Germinal center (tissue), 1 donor: Measurements from ENCODE around the gene SH3RF3.
"Not testable (repeated sequence)": the region's sequence is repeated elsewhere in the genome, so short reads cannot be mapped to it uniquely, and the experiment has no call there.

Experiments
- DNase-seq: peaks from one replicate; pipeline ENCODE4 v3.0.0; 2012; ENCODE audit warnings: mixed read lengths, low spot score

The SH3RF3 gene

DNA sequence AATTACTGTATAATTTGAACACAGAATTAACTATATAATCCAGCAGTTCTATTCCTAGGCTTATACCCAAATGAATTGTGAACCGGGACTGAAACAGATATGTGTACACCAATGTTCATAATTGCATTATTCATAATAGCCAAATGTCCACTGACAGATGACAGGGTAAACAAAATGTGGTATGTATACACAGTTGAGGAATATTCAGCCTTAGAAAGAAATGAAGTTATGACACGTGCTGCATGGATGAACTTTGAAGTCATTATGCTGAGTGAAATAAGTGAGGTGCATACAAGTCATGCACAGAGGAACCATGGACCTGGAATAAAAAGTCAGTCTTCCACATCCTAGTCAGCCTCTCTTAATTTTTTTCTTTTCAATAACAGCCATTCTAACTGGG, 91.9 kb downstream of the SH3RF3 start:
- no peak for DNase-seq

- not testable (repeated sequence) for DNase-seq
These were observed 92.3 kb downstream of the SH3RF3 start for GRCh38 chr2:109221316-109221715.

DNA sequence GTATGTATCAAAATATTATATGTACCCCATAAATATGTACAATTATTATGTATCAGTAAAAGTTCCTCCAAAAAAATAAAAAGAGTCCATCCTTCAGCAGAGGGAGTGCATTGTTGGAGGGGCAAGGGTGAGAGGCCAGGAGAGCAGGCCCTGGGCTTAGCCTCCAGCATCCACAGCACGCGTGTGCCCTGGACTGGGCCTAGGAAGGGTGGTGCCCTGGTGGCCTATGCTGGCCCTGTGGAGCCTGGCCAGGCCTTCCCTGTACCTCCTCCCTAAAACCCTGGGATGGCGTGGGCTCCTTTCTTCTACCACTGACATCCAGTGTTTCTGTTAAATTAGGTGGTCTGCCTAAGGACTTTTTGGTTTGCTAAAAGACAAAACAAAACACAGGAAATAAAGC, 93.4 kb downstream of the SH3RF3 start:
- DNase-seq = no peak

- no peak for DNase-seq
These were observed 93.9 kb downstream of the SH3RF3 start for GRCh38 chr2:109222825-109223471.

GRCh38 chr2:109223490-109223889, 94.5 kb downstream of the SH3RF3 start:
- no peak for DNase-seq

- DNase-seq = not testable (repeated sequence)
These were observed 95.3 kb downstream of the SH3RF3 start for GRCh38 chr2:109224341-109224740.

GRCh38 chr2:109225170-109225782, 96.3 kb downstream of the SH3RF3 start:
- DNase-seq = no peak

GRCh38 chr2:109226128-109226527, 97.1 kb downstream of the SH3RF3 start:
- DNase-seq = no peak

DNA sequence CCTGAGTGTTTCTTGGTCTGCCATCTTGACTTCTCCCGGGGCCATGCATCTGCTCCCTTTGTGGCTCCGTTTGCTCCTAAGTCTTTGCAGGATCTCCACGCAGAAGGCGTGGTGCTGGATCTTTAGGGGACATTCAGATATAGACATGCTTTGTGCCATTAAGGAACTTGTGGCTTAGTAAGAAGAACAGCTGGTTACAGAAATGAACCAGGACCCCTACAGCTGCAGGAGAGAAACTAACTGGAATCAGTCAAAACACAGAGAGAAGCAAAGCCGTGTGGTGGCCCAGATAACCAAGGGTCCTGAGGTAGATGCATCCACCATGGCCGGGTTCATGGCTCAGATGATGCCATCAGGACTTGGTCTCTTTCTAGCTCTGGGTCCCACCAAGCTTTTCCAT, 97.6 kb downstream of the SH3RF3 start:
- no peak for DNase-seq

DNA sequence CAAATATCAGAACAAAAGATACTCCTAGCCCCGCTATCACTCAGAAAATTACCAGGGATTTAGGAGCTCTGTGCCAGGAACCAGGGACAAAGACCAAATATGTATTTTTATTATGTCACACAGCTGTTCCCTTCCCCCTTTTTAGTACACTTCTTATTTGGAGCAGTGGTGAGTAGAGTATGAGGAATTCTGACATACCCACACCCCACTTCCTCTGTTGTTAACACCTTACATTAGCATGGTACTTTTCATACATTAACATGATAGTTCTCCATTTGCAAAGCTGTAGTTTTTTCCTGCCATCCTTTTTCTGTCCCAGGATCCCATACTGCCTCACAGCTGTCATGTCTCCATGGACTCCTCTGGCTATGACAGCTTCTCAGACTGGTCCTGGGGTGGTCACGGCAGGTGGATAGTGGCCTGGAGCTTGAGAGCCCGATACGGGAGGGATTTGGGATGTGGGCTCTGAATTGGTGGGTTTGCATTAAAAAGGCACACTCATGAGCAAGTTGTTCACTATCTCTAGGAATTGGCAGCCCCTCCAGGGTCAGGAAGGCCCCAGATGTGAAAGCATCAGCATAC, 100.2 kb downstream of the SH3RF3 start:
- no peak for DNase-seq

DNA sequence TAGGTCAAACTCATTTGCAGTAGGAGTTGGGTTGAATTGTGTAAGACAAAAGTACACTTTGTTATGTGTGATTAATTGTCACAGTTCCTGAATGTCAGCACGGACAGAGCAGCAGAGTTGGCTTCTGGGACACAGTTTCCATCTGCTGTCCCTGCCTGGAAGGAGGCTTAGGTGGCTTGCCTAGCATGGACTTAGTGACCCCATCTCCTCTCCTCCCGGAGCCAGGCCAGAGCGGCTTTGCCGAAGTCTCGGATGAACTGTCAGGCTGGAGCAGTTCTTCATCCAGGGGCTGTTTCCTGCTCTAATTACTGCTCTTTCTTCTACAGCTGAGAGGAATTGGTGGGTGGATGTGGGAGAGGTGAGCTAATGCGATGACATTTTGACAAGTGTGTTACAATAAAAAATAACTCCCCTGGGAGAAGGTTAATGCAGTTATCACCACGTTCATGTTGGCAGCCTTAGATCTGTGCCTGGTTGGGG, 102.0 kb downstream of the SH3RF3 start:
- DNase-seq = no peak

- DNase-seq = no peak
These were observed 102.4 kb downstream of the SH3RF3 start for GRCh38 chr2:109231428-109231827.

GRCh38 chr2:109231996-109232705, 103.1 kb downstream of the SH3RF3 start:
- no peak for DNase-seq

- no peak for DNase-seq
These were observed 103.9 kb downstream of the SH3RF3 start for GRCh38 chr2:109232909-109233308.

DNA sequence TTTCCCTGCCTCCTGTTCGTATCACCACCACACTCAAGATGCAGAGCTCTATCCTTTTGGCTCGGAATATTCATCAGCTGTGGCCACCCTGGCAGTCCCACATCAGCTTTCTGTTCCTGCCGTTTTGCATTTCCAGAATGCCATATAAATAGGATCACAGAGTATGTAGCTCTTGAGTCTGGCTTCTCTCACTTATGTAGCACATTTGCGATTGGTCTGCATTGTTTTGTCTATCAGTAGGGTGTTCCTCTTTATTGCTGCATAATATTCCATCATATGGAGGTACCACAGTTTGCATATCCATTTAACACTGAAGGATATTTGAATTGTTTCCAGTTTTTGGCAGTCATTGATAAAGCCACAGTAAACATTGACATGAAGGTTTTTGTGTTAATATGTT, 104.6 kb downstream of the SH3RF3 start:
- no peak for DNase-seq

DNA sequence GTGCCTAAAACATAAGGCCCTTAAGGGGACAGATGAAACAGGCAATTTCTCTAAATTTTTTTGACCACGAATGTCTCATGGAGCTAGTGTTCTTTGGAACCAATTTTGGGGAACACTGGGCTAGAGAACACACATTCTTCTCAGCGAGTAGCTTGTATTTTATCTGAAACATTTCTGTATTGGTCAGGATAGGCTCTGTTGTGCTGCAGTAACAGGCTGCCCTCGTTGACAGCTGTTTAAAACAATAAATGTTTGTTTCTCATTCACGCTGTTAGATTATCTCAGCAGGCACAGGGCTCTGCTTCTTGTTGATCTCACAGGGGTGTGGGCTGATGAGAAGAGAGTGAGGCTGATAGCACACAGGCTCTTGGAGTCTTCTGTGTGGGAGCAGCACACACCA, 105.3 kb downstream of the SH3RF3 start:
- DNase-seq = no peak

GRCh38 chr2:109236147-109236546, 107.1 kb downstream of the SH3RF3 start:
- DNase-seq = no peak

- no peak for DNase-seq
These were observed 108.8 kb downstream of the SH3RF3 start for GRCh38 chr2:109237792-109238191.

DNA sequence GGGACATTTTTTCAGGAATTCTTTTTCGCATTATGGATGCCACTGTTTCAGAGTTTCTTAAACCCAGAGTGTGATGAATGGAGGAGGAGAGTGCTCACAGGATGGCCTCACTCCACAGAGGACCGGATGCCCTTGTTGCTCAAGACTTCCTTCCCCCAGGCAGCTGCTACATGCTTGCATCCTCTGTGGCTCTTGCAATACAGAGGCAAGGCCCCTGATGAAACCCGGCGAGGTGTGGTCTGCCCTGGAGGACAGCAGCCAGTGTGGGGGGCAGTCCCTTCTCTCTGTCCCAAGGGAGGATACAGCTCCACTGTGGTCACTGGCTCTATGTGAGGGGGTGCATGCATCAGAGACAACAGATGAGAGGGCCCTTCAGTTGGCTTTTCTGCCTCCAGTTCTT, 109.6 kb downstream of the SH3RF3 start:
- DNase-seq = peak; percentile 23

GRCh38 chr2:109239720-109240119, 110.7 kb downstream of the SH3RF3 start:
- DNase-seq = no peak

DNA sequence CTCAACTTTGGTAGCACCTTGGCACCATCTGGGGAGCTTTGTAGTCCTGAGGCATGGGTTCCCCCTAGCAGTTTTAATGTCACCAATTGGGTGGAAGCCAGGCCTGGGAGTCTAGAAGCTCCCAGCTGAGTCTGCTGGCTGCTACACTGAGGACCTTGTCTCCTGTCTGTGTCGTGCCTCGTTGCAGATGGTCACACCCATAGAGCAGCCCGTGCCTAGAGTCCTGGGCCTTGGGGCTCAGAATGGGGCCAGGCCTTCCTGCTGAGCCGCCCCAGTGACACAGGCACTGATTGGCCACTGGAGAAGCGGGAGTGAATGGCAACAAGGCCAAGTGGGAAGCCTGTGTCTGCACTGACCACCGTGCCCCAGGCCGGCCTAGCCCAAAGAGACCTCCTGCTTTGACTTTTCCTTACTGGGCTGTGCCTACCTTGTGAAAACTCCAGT, 113.2 kb downstream of the SH3RF3 start:
- DNase-seq = no peak

DNA sequence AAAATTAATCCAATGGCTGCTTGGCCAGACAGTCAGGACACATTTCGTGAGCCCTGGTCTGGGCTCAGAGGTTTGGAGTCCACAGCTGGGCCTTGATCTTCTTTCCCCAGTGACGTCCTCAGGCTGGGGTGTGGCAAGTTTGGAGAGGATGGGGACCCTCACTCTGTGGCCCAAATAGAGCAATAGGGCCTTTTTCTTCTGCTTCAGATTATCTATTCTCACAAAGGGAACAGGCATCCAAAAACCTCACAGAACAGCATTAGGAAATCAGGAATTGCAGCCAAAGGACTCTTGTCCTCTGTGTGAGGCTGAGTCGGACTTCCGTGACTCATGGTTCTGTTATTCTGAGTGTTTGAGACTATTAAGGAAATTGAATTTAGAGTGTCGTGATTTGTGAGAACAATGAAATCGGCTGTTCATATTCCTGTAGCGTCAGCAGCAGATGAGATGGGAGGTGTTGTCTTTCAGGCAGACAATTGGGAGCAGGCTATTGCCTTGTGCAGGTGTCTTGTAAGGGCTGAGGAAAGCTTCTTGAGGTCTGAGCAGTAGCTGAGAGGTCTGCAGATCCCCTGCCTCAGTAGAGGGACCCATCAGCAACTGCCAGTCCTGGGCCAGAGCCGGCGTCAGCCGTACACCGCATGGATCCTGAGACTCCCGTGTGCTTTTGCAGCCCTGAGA, 113.8 kb downstream of the SH3RF3 start:
- no peak for DNase-seq
